Stomach (tissue), 4 donors: ENCODE data around the gene NPAS3.

ENCODE experiments used
- EP300 ChIP-seq: sonication (generic); formaldehyde crosslinking; IDR thresholded peaks from one replicate; pipeline ENCODE4 v1.6.1; 2017; ENCODE audit warnings: antibody characterized with exemption
- POLR2A ChIP-seq, 4 donors: fragments of 450-650 bp; IDR thresholded peaks; one replicate each; pipeline ENCODE4 v1.6.1; 2016; ENCODE audit warnings: antibody characterized with exemption in 4 of 4, control low read depth in 2 of 4, mild to moderate bottlenecking in 1 of 4, moderate library complexity in 1 of 4
- POLR2AphosphoS5 ChIP-seq, 3 donors: sonication (generic); formaldehyde crosslinking; IDR thresholded peaks; one replicate each; pipeline ENCODE4 v1.6.1; 2016; ENCODE audit warnings: antibody characterized with exemption in 3 of 3
- TF ChIP-seq, protein P1 (sequence below), 7 experiments: fragments of 450-650 bp in 4 of 7; fragments of 200-600 bp in 3 of 7; sonication (generic) in 3 of 7; IDR thresholded peaks; one replicate each; pipeline ENCODE4 v1.5.1; 2016 to 2019; ENCODE audit warnings: antibody characterized with exemption in 7 of 7, control low read depth in 2 of 7, mild to moderate bottlenecking in 1 of 7

DNA sequence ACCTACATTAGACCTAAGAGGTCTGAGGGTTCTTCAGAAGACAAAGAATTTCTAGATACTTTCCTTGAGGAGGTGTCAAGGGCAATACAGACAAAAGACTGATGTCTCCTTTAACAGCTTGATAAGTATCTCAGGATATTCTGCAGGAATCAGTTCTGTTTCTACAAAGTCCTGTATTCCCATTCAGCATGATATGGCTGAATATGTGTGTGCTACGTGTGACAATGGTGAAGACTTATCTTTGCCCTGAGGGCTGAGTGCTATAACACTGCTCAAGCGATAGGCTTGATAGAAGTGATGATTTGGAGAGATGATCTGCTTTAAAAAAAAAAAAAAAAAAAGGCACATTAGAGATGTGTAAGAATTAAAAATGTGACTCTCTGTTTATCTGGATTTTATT is 582.5 kb downstream of the NPAS3 start:
- TF ChIP-seq POLR2A (IDR thresholded peaks at IDR 0.05) (no peak), POLR2AphosphoS5 (IDR thresholded peaks at IDR 0.05) (no peak), EP300 (no peak)
- TF ChIP-seq, protein P1, sequence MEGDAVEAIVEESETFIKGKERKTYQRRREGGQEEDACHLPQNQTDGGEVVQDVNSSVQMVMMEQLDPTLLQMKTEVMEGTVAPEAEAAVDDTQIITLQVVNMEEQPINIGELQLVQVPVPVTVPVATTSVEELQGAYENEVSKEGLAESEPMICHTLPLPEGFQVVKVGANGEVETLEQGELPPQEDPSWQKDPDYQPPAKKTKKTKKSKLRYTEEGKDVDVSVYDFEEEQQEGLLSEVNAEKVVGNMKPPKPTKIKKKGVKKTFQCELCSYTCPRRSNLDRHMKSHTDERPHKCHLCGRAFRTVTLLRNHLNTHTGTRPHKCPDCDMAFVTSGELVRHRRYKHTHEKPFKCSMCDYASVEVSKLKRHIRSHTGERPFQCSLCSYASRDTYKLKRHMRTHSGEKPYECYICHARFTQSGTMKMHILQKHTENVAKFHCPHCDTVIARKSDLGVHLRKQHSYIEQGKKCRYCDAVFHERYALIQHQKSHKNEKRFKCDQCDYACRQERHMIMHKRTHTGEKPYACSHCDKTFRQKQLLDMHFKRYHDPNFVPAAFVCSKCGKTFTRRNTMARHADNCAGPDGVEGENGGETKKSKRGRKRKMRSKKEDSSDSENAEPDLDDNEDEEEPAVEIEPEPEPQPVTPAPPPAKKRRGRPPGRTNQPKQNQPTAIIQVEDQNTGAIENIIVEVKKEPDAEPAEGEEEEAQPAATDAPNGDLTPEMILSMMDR (IDR thresholded peaks at IDR 0.05), result no peak
